NCI-H2081 (cell line): ENCODE results near the gene MATN1.

ENCODE experiments used
- DNase-seq, 2 experiments: peaks; one replicate each; lab custom pipeline; 2025; lab: John Stamatoyannopoulos, UW

The MATN1 gene

DNA sequence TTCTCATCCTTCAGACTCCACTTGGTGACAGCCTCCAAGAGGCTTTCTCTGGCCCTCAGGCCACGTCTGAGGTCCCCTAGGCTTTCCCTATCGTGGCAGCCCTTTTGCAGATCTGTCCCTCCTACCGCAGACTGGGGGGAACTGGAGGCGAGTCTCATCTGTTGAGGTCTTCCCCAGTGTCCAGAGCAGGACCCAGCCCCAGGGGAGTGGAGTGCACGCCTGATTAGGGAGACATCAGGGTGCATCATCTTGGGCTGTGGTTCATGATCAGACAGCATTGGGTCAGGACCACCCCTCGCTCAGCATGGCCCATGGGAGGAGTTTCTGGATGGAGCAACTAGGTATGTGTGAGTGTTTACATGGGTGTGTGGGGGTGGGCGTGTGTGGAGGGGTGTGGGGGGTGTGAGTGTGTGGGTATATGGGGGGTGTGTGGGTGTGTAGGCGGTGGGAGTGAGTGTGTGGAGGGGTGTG, 8.5 kb upstream of the MATN1 start:
- no peak for DNase-seq

DNA sequence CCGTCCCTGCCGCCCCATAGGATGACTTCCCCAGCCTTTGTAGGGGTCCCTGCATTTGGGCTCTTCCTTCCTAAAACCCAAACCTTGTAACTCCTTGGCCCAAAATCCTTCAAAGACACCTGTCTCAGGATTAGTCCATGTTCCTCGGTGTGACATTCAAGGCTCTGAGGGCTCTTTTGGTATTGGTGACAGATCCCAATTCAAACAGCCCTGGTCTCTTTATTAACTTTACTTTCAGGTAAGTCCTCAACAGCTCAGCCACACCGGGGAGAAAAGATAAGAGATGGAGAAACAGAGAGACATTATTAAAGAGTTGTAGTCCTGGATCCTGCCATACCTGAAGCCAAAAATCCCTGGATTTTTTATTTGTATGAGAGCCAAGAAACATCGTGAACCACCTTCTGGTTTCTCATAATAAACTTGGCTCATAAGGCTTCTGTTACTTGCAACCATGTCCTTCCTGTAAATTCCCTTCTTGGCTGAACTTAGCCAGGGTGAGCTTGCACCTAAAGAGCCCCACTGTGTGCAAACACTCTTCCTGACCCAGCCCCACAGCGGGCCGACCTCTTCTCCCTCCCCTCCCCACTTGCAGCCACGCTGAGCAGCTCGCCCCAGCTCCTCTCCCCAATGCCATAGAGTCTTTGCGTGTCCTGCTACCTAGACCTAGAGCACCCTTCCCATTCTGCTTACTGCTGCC, 7.9 kb upstream of the MATN1 start:
- no peak for DNase-seq

- DNase-seq, result no peak
Observed at GRCh38 chr1:30730346-30731108, 7.1 kb upstream of the MATN1 start.

- DNase-seq, result no peak
Observed at GRCh38 chr1:30729901-30730300, 6.5 kb upstream of the MATN1 start.

DNA sequence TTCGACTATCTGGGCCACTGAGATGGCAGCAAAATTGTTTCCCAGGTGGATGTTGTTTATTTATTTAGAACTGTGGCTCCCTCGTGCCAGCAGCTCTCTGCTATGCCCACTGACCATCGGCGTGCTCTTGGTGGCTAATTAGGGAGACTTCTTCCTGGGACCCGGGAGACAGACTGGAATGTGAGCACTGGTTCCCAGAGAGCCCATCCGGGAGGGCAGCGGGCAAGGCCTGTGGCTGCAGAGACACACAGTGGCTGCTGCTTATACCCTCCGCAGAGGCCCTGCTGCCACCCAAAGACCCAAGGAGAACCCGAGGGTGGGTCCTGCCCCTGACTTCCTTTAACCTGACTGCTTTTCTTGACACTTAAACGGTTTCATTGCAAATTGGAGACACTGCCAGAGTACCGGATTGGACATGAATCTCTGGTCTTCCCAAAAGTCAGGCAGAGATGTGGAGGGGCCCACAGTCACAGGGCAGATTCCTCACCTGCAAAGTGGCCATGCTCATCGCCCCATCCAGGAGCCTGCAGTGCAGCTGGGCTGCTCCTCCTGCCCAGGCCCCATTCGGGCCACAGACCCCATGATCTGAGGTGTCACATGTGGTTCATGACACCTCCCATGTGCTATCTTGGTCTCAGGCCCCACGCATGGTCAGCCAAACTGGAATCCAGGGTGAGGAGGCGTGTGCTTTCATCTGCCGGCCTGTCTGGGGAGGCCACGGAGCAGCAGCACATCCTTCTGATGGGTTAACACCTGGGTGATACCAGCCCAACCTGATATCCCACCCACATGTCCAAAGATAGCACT, 5.7 kb upstream of the MATN1 start:
- no peak for DNase-seq

DNA sequence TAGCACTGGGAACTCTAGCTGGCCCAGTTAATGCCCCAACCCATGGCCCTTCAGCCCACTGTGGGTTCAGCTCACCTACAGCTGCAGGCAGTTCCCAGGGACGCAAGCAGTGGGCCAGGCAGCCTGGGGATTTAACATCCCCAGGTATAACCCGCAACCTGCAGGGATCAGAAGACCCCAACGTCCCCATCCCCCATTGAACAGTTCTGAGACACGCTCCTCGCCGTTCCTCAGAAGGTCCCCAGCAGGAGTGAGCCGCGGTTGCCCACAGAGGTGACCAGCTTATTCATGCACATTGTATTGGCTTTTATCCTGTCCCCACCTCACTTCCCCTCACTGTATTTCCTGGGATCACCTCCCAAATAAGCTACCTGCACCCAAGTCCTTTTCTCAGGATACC, 5.0 kb upstream of the MATN1 start:
- no peak for DNase-seq

GRCh38 chr1:30727824-30728223, 4.4 kb upstream of the MATN1 start:
- DNase-seq, result no peak

- DNase-seq, result no peak
Observed at GRCh38 chr1:30726773-30727684, 3.6 kb upstream of the MATN1 start.

DNA sequence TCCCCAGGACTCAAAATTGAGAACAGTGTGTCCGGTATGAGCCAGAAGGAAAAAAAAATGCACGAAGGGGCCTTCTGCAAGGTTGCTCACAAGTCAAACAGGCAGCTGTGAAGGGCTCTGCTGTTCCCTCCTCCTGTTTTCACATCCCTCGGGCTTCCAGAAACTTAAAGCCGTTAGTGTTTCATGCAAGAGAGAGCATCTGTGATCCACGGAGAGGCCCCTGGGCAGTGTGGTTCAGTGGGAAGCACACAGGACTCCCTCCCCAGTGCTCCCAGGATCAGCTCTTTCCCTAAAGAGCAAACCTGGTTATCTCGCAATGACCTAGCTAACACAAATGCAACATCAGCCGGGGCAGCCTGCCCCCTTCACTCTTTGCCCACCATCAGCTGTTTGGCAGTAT, 2.9 kb upstream of the MATN1 start:
- DNase-seq, result no peak

DNA sequence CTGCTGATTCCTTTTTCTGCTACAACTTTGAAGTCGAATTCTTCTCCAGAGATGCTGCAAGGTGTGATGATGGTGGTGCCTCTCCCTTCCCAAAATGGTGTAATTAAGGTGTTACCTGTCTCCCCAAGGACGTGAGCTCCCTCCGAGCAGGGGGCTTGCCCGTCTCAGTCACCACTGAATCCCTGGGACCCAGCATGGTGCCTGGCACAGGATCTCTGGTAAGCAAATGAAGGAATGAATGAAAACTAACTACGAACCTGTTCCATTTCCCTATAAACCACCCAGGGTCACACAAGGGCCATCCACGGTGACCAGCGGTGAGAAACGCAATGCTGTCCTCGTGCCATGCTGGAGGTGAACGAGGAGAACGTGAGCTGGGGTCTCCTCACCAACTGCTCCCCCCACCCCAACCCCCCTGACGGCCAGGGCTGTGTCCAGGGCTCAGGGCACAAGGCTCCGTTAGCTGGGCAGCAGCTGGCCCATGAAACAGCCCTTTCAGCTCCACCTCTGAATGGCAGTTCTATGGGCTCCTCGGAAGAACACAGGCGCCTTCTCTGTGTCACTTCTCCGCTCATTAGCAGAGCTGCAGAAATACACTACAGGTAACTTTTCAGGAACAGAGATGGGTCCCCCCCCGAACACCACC, 2.2 kb upstream of the MATN1 start:
- no peak for DNase-seq

DNA sequence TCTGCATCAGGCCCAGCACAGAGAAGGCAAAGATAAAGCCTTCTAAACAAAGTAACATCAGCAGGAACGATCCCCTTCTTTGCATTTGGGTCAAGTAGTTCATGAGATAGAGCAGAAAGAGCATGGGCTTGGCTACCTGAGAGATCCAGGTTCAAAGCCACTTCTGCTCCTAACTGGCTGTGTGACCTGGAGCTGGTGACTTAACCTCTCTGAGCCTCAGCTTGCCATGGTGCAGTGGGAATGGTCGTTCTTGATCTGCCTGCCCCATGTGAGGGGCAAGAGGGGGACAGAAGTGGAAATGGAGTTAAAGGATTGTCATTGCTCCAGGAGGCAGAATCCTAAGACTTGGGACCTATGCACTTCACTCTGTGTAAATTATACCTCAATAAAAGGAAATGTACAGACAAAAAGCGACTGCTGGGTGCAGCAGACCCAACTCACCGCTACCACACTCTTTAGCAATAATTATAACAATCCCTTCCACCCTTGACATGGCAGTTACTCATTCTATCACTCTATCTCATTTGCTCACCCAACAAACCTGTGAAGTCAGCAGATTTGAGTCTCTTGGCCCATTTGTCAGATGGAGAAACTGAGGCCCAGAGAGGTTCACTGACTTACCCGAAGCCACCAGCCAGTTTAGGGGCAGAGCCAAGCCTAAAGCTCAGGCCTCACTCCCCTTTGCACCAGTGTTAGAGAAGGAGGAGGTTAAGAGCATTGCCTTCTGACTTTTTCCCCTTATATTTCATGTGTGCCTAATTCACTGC, 1.5 kb upstream of the MATN1 start:
- DNase-seq, result no peak

- DNase-seq, result no peak
Observed at GRCh38 chr1:30724175-30724574, 790 bp upstream of the MATN1 start.

GRCh38 chr1:30721812-30722537, 1.4 kb downstream of the MATN1 start:
- peak in 1 of 2 experiments; percentile 35 for DNase-seq

- no peak for DNase-seq
Observed at GRCh38 chr1:30721341-30721793, 2.0 kb downstream of the MATN1 start.

GRCh38 chr1:30720271-30721223, 2.8 kb downstream of the MATN1 start:
- no peak for DNase-seq

DNA sequence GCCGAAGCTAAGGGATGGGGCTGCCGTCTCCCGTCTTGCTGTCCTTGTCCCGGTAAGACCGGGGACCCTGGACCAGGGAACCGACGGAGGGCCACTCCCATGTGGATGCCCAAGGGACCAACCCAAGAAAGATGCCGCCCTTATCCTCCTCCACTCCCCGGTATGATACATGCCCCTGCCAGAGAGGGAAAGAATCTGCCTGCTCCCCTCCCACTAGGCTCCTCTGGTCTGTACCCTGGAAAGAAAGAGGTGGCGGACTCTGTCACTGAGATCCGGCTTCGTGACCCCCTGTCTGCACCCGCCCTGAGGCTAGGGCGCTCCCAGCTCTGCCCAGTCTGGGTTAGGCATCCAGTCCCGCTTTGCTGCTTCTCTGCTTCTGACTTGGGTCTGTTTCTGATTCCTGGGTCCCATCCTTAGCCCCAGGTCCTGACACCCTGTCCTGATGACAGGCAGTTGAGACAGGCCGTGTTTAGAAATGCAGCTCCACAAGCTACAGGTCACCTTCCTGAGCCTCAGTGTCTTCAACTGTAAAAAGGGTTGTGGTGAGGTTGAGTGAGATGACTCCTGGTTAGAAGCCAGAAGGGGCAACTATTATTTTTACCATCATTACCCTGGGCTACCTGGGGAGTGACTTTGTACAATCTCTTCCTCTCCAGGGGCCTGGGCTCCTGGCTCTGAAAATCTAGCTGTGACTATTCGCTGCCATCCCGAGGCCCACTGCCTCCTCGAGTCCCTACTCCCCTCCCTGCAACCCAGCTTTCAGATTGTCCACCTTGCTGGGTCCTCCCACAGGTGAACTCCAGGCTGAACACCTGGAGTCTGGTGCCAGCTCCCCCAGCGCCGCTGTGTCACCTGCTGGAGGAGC, 3.7 kb downstream of the MATN1 start:
- DNase-seq, result peak in 1 of 2 experiments; percentile 73
